Vagina (tissue), 2 donors: ENCODE data around the gene MPPED2.

Experiments
- POLR2AphosphoS5 ChIP-seq, 2 donors: sonication (generic); formaldehyde crosslinking; IDR thresholded peaks; one replicate each; pipeline ENCODE4 v1.9.0; 2017; ENCODE audit warnings: antibody characterized with exemption in 2 of 2, mild to moderate bottlenecking in 2 of 2, low read depth in 1 of 2; ENCODE audit not compliant: insufficient read depth in 1 of 2
- TF ChIP-seq, protein P1 (sequence below), 3 experiments: fragments of 450-650 bp in 2 of 3; fragments of 200-600 bp in 1 of 3; sonication (generic) in 1 of 3; IDR thresholded peaks; one replicate each; pipeline ENCODE4 v1.5.1; 2017 to 2019; ENCODE audit warnings: antibody characterized with exemption in 3 of 3, mild to moderate bottlenecking in 2 of 3, moderate library complexity in 2 of 3

DNA sequence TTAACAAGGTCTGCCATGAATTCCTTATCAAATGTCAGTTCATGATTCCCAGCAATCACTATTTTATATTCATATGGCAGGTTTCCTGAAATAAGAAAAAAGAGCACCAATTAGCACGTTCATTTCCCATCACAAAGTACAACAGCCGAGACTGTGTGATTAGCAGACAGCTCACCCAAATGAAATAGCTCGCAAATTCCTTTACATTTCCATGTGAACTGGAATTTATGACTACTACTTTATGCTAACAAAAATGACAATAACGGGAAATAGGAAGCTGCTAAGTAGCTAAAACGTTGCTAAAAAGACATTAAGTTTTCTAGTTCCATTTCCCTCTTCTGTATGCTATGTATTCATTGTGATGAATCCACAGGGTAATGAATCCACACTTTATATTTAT lies 90.7 kb downstream of the MPPED2 start:
- no peak for TF ChIP-seq POLR2AphosphoS5 (IDR thresholded peaks at IDR 0.05; ENCODE audit: insufficient read depth in 1 of 2, low read depth in 1 of 2)
- TF ChIP-seq, protein P1, sequence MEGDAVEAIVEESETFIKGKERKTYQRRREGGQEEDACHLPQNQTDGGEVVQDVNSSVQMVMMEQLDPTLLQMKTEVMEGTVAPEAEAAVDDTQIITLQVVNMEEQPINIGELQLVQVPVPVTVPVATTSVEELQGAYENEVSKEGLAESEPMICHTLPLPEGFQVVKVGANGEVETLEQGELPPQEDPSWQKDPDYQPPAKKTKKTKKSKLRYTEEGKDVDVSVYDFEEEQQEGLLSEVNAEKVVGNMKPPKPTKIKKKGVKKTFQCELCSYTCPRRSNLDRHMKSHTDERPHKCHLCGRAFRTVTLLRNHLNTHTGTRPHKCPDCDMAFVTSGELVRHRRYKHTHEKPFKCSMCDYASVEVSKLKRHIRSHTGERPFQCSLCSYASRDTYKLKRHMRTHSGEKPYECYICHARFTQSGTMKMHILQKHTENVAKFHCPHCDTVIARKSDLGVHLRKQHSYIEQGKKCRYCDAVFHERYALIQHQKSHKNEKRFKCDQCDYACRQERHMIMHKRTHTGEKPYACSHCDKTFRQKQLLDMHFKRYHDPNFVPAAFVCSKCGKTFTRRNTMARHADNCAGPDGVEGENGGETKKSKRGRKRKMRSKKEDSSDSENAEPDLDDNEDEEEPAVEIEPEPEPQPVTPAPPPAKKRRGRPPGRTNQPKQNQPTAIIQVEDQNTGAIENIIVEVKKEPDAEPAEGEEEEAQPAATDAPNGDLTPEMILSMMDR (IDR thresholded peaks at IDR 0.05) = no peak
